Breast epithelium (tissue), 3 donors: ENCODE measurements around the gene BTBD7.

Experiments
- POLR2A ChIP-seq: fragments of 450-650 bp; IDR thresholded peaks from one replicate; pipeline ENCODE4 v1.6.1; 2016; ENCODE audit warnings: antibody characterized with exemption, mild to moderate bottlenecking, moderate library complexity
- POLR2AphosphoS5 ChIP-seq, 3 donors: sonication (generic); formaldehyde crosslinking; IDR thresholded peaks; one replicate each; pipeline ENCODE4 v1.6.1; 2017; ENCODE audit warnings: antibody characterized with exemption in 3 of 3

DNA sequence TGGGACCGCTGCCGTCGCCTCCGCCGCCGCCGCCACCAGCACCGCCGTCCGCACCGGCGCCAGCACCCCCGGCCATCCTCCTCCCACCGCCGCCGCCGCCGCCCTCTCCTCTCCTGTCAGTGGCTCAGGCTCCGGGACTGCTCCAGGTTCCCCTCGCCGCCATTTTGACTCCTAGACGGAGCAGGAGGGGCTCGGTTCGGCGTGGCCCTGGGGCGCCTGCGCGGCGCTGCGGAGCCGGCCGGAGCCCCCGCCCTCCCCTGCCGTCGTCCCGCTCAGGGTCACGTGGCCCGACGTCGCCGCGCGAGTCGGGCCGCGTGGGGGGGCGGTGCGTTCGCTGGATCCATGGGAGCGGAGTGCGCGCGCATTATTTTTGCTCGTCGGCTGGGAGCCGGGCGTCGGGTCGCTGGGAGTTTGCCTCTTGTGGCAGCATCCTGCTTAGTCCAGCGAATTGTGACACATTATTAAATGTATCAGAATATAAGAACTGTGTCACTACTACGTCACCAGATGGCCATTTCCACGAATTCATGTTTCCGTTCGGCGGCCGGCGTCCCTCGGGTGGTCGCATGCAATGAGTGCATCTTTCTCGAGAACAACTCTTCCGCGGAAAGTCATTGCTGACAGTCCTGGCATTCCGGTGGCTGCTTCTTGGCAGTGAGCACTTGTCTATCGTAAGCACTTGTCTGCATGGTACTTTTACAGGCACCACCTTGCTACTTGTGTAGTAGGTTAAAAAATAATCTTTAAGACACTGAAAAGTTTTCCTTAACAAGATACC, at the start of gene BTBD7:
- TF ChIP-seq POLR2A, result no peak
- peak; percentile 25 to 40 (median 33) for TF ChIP-seq POLR2AphosphoS5 (IDR thresholded peaks at IDR 0.05)
